ENCODE measurements around the gene CDK14.
"Not testable (repeated sequence)": the region's sequence is repeated elsewhere in the genome, so short reads cannot be mapped to it uniquely, and the experiment has no call there.

The CDK14 gene

GRCh38 chr7:90777041-90777440 lies 180.9 kb downstream of the CDK14 start:
- H3K4me3 ChIP-seq (ENCODE audit: low read depth, low read length): no peak overlapping the region

GRCh38 chr7:90777465-90777864 lies 181.3 kb downstream of the CDK14 start:
- no peak overlapping the region for H3K4me3 ChIP-seq (ENCODE audit: low read depth, low read length)
- no peak overlapping the region for H2AFZ ChIP-seq (ENCODE audit: low read length, unreplicated experiment)
- H3K79me2 ChIP-seq (ENCODE audit: control insufficient read depth, insufficient read depth, low read length, unreplicated experiment): peaks cover 5% of the 10 kb centered on the region
- peaks cover 8% of the 10 kb centered on the region for H3K36me3 ChIP-seq (ENCODE audit: insufficient read depth, low read length)
- no peaks in the 10 kb centered on the region for H3K27me3 ChIP-seq (ENCODE audit: insufficient read depth, low read length)
- H3K4me1 ChIP-seq (ENCODE audit: control insufficient read depth, insufficient read depth, low read length, unreplicated experiment): no peaks in the 10 kb centered on the region
- H3K27ac ChIP-seq (ENCODE audit: low read depth, low read length): no peak overlapping the region

More at GRCh38 chr7:90777041-90777440, 180.9 kb downstream of the CDK14 start:
- Histone ChIP-seq H2AFZ (ENCODE audit: low read length, unreplicated experiment) (no peak overlapping the region), H3K4me1 (ENCODE audit: control insufficient read depth, insufficient read depth, low read length, unreplicated experiment) (no peaks in the 10 kb centered on the region), H3K79me2 (ENCODE audit: control insufficient read depth, insufficient read depth, low read length, unreplicated experiment) (peaks cover 9% of the 10 kb centered on the region), H3K36me3 (ENCODE audit: insufficient read depth, low read length) (peaks cover 12% of the 10 kb centered on the region), H3K27ac (ENCODE audit: low read depth, low read length) (no peak overlapping the region), H3K27me3 (ENCODE audit: insufficient read depth, low read length) (no peaks in the 10 kb centered on the region)

- H2AFZ ChIP-seq (ENCODE audit: low read length, unreplicated experiment): no peak overlapping the region
- H3K4me1 ChIP-seq (ENCODE audit: control insufficient read depth, insufficient read depth, low read length, unreplicated experiment): no peaks in the 10 kb centered on the region
- H3K79me2 ChIP-seq (ENCODE audit: control insufficient read depth, insufficient read depth, low read length, unreplicated experiment): peaks cover 4% of the 10 kb centered on the region
- H3K27me3 ChIP-seq (ENCODE audit: insufficient read depth, low read length): no peaks in the 10 kb centered on the region
- H3K4me3 ChIP-seq (ENCODE audit: low read depth, low read length): no peak overlapping the region
- no peak overlapping the region for H3K27ac ChIP-seq (ENCODE audit: low read depth, low read length)
- peaks cover 7% of the 10 kb centered on the region for H3K36me3 ChIP-seq (ENCODE audit: insufficient read depth, low read length)
Observed at GRCh38 chr7:90777886-90778285, 181.8 kb downstream of the CDK14 start.

- peaks cover 16% of the 10 kb centered on the region for H3K36me3 ChIP-seq (ENCODE audit: insufficient read depth, low read length)
- H3K4me3 ChIP-seq (ENCODE audit: low read depth, low read length): no peak overlapping the region
- H3K27me3 ChIP-seq (ENCODE audit: insufficient read depth, low read length): no peaks in the 10 kb centered on the region
- H3K79me2 ChIP-seq (ENCODE audit: control insufficient read depth, insufficient read depth, low read length, unreplicated experiment): peaks cover 4% of the 10 kb centered on the region
- H2AFZ ChIP-seq (ENCODE audit: low read length, unreplicated experiment): no peak overlapping the region
- H3K4me1 ChIP-seq (ENCODE audit: control insufficient read depth, insufficient read depth, low read length, unreplicated experiment): no peaks in the 10 kb centered on the region
- H3K27ac ChIP-seq (ENCODE audit: low read depth, low read length): no peak overlapping the region
Observed at GRCh38 chr7:90788052-90788451, 191.9 kb downstream of the CDK14 start.

- peaks cover 4% of the 10 kb centered on the region for H3K79me2 ChIP-seq (ENCODE audit: control insufficient read depth, insufficient read depth, low read length, unreplicated experiment)
- H3K4me3 ChIP-seq (ENCODE audit: low read depth, low read length): no peak overlapping the region
- peaks cover 24% of the 10 kb centered on the region for H3K36me3 ChIP-seq (ENCODE audit: insufficient read depth, low read length)
- no peaks in the 10 kb centered on the region for H3K4me1 ChIP-seq (ENCODE audit: control insufficient read depth, insufficient read depth, low read length, unreplicated experiment)
- no peaks in the 10 kb centered on the region for H3K27me3 ChIP-seq (ENCODE audit: insufficient read depth, low read length)
- no peak overlapping the region for H2AFZ ChIP-seq (ENCODE audit: low read length, unreplicated experiment)
- H3K27ac ChIP-seq (ENCODE audit: low read depth, low read length): no peak overlapping the region
Observed at GRCh38 chr7:90789736-90790306, 193.7 kb downstream of the CDK14 start.

GRCh38 chr7:90791596-90791995 lies 195.5 kb downstream of the CDK14 start:
- Histone ChIP-seq H2AFZ (ENCODE audit: low read length, unreplicated experiment) (no peak overlapping the region), H3K4me3 (ENCODE audit: low read depth, low read length) (no peak overlapping the region), H3K27ac (ENCODE audit: low read depth, low read length) (no peak overlapping the region), H3K4me1 (ENCODE audit: control insufficient read depth, insufficient read depth, low read length, unreplicated experiment) (no peaks in the 10 kb centered on the region), H3K27me3 (ENCODE audit: insufficient read depth, low read length) (no peaks in the 10 kb centered on the region), H3K79me2 (ENCODE audit: control insufficient read depth, insufficient read depth, low read length, unreplicated experiment) (peaks cover 1% of the 10 kb centered on the region), H3K36me3 (ENCODE audit: insufficient read depth, low read length) (peaks cover 28% of the 10 kb centered on the region)

- Histone ChIP-seq H3K4me1 (ENCODE audit: control insufficient read depth, insufficient read depth, low read length, unreplicated experiment) (no peaks in the 10 kb centered on the region), H3K36me3 (ENCODE audit: insufficient read depth, low read length) (peaks cover 32% of the 10 kb centered on the region), H3K79me2 (ENCODE audit: control insufficient read depth, insufficient read depth, low read length, unreplicated experiment) (peaks cover 8% of the 10 kb centered on the region), H3K27me3 (ENCODE audit: insufficient read depth, low read length) (no peaks in the 10 kb centered on the region), H3K27ac (ENCODE audit: low read depth, low read length) (no peak overlapping the region), H3K4me3 (ENCODE audit: low read depth, low read length) (no peak overlapping the region), H2AFZ (ENCODE audit: low read length, unreplicated experiment) (no peak overlapping the region)
Observed at GRCh38 chr7:90792301-90792700, 196.2 kb downstream of the CDK14 start.

- not testable (repeated sequence) for H3K27me3 ChIP-seq (ENCODE audit: insufficient read depth, low read length); H3K79me2 ChIP-seq (ENCODE audit: control insufficient read depth, insufficient read depth, low read length, unreplicated experiment)
- H3K36me3 ChIP-seq (ENCODE audit: insufficient read depth, low read length): peaks cover 32% of the 10 kb centered on the region
Observed at GRCh38 chr7:90794234-90794633, 198.1 kb downstream of the CDK14 start.

GRCh38 chr7:90797596-90797995 lies 201.5 kb downstream of the CDK14 start:
- H3K4me3 ChIP-seq (ENCODE audit: low read depth, low read length): no peak overlapping the region
- no peak overlapping the region for H2AFZ ChIP-seq (ENCODE audit: low read length, unreplicated experiment)
- H3K4me1 ChIP-seq (ENCODE audit: control insufficient read depth, insufficient read depth, low read length, unreplicated experiment): no peaks in the 10 kb centered on the region
- H3K36me3 ChIP-seq (ENCODE audit: insufficient read depth, low read length): peaks cover 20% of the 10 kb centered on the region
- H3K27me3 ChIP-seq (ENCODE audit: insufficient read depth, low read length): no peaks in the 10 kb centered on the region
- peaks cover 9% of the 10 kb centered on the region for H3K79me2 ChIP-seq (ENCODE audit: control insufficient read depth, insufficient read depth, low read length, unreplicated experiment)
- H3K27ac ChIP-seq (ENCODE audit: low read depth, low read length): no peak overlapping the region

More at GRCh38 chr7:90794234-90794633, 198.1 kb downstream of the CDK14 start:
- not testable (repeated sequence) for H3K4me3 ChIP-seq (ENCODE audit: low read depth, low read length); H3K27ac ChIP-seq (ENCODE audit: low read depth, low read length); H3K4me1 ChIP-seq (ENCODE audit: control insufficient read depth, insufficient read depth, low read length, unreplicated experiment); H2AFZ ChIP-seq (ENCODE audit: low read length, unreplicated experiment)

GRCh38 chr7:90804370-90804769 lies 208.2 kb downstream of the CDK14 start:
- no peak overlapping the region for H3K4me3 ChIP-seq (ENCODE audit: low read depth, low read length)
- no peak overlapping the region for H2AFZ ChIP-seq (ENCODE audit: low read length, unreplicated experiment)
- H3K27ac ChIP-seq (ENCODE audit: low read depth, low read length): no peak overlapping the region
- H3K79me2 ChIP-seq (ENCODE audit: control insufficient read depth, insufficient read depth, low read length, unreplicated experiment): peaks cover 8% of the 10 kb centered on the region
- no peaks in the 10 kb centered on the region for H3K27me3 ChIP-seq (ENCODE audit: insufficient read depth, low read length)
- H3K36me3 ChIP-seq (ENCODE audit: insufficient read depth, low read length): peaks cover 10% of the 10 kb centered on the region; the same call in 1 of the 2 replicates
- peaks cover 8% of the 10 kb centered on the region for H3K4me1 ChIP-seq (ENCODE audit: control insufficient read depth, insufficient read depth, low read length, unreplicated experiment)

GRCh38 chr7:90815552-90815951 lies 219.4 kb downstream of the CDK14 start:
- H3K79me2 ChIP-seq (ENCODE audit: control insufficient read depth, insufficient read depth, low read length, unreplicated experiment): peaks cover 12% of the 10 kb centered on the region

More at GRCh38 chr7:90815552-90815951, 219.4 kb downstream of the CDK14 start:
- not testable (repeated sequence) for H3K36me3 ChIP-seq (ENCODE audit: insufficient read depth, low read length); H2AFZ ChIP-seq (ENCODE audit: low read length, unreplicated experiment); H3K27ac ChIP-seq (ENCODE audit: low read depth, low read length); H3K27me3 ChIP-seq (ENCODE audit: insufficient read depth, low read length); H3K4me3 ChIP-seq (ENCODE audit: low read depth, low read length)
- H3K4me1 ChIP-seq (ENCODE audit: control insufficient read depth, insufficient read depth, low read length, unreplicated experiment): peaks cover 26% of the 10 kb centered on the region

Measured in ACC112 (cell line).